A673 (cell line): ENCODE data around the gene ARTN.

Experiments used
- EZH2 ChIP-seq: fragments of 200-600 bp; sonication (generic); IDR thresholded peaks from 2 replicates; pipeline ENCODE4 v1.6.1; 2017; ENCODE audit warnings: borderline replicate concordance, low read depth, mild to moderate bottlenecking, mixed read lengths, antibody characterized with exemption, low read length; ENCODE audit not compliant: poor library complexity, severe bottlenecking
- TF ChIP-seq, protein P1 (sequence below): fragments of 300-800, 200-600 bp; sonication (generic); conservative IDR thresholded peaks from 2 replicates; pipeline ENCODE4 v1.5.1; 2017; ENCODE audit warnings: low read depth, mild to moderate bottlenecking, antibody characterized with exemption, low read length, moderate library complexity, mixed read lengths

DNA sequence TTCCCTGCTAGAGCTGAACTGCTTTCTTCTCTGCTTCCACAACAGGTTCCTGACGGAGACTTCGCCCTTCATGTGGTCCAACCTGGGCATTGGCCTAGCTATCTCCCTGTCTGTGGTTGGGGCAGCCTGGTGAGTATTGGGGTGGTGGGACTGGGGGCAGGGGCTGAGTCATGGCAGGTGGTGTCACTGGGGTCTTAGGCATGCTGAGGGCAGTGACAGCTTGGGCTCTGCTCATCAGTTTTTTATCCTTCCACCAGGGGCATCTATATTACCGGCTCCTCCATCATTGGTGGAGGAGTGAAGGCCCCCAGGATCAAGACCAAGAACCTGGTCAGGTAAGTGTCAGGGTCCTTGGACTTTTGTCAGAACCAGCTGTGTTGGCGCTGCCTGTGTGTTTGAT, 42.4 kb downstream of the ARTN start:
- TF ChIP-seq, protein P1, sequence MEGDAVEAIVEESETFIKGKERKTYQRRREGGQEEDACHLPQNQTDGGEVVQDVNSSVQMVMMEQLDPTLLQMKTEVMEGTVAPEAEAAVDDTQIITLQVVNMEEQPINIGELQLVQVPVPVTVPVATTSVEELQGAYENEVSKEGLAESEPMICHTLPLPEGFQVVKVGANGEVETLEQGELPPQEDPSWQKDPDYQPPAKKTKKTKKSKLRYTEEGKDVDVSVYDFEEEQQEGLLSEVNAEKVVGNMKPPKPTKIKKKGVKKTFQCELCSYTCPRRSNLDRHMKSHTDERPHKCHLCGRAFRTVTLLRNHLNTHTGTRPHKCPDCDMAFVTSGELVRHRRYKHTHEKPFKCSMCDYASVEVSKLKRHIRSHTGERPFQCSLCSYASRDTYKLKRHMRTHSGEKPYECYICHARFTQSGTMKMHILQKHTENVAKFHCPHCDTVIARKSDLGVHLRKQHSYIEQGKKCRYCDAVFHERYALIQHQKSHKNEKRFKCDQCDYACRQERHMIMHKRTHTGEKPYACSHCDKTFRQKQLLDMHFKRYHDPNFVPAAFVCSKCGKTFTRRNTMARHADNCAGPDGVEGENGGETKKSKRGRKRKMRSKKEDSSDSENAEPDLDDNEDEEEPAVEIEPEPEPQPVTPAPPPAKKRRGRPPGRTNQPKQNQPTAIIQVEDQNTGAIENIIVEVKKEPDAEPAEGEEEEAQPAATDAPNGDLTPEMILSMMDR: no peak
- TF ChIP-seq EZH2: no peak
